Dedifferentiated amniotic fluid mesenchymal stem cell (primary cell): ENCODE data around the gene RARRES2.

Experiments
- DNase-seq: peaks from one replicate; pipeline ENCODE4 v3.0.0-alpha.2; 2016; ENCODE audit errors: extremely low spot score

The RARRES2 gene

DNA sequence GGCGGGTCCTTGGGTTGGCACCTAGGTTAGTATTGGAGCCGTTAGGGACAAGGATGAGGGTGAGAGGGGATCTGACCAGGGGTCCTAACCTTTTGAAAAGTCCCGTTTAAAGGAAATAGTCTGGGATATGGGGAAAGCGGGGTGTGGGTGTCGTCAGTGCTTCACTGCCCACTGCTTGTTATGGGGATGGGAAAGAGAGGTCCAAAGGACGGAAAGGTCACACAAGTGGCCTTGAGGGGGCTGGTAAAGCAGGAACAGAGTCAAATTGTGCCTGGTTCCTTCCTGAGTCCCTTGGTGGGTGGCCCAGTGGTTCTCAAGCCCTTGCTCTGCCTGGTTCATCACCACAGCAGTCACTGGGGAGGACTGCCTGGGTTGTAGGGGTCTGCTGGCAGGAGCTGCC, 35.1 kb upstream of the RARRES2 start:
- DNase-seq: no peak

DNA sequence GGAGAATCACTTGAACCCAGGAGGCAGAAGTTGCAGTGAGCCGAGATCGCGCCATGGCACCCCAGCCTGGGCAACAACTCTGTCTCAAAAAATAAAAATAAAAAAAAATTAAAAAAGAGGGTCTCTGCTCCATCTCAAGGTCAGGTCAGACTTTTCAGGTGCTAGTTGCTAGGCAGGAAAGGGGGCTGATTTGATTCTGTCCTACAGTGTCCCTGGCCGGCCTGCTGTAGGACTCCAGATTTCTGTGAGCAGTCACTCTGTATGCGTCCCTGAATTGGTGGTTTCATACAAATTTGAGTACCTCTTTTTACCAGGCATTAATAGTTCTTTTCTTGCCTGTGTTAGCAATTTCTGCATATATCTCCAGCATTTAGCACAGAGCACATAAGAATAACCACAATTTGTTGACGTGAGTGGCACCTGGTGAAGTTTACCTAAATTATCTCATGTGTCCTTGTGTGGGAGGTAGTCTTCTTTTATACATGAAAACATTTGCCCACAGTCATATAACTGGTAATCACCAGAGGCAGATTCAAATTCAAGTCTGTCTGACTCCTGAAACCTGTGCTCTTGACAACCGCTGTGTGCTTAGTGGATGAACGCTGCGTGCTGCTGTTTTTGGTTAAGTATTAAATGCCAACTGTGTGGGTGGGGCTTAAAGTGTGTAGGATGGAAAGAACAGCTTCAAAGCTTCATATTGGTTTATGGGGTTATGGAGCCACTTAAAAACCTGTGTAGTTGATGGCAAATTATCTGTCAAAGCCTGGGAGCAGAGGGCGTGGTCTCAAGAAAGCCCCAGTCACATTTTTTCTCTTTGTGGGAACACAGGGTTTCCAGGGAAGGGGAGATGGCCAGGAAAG, 34.5 kb upstream of the RARRES2 start:
- DNase-seq: no peak

DNA sequence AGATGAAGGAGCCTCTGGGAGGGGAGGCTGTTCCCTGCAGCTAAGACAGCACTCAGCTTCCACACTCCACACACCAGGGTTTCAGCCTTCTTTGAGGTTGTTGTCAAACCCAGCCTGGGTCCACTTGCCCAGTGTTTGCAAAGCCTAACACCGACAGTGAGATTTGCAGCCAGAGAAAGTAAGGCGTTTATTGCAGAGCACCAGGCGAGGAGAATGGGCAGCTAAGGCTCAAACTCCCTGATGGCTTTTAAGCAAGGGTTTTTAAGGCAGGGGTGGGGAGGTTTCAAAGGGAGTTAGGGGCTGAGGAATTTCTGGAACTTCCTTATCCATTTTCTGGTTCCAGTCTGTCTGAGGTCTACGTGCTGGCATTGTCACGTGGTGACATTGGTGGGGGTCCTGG, 33.0 kb upstream of the RARRES2 start:
- DNase-seq: no peak

- DNase-seq: no peak
These were observed 32.6 kb upstream of the RARRES2 start for GRCh38 chr7:150374026-150374425.

DNA sequence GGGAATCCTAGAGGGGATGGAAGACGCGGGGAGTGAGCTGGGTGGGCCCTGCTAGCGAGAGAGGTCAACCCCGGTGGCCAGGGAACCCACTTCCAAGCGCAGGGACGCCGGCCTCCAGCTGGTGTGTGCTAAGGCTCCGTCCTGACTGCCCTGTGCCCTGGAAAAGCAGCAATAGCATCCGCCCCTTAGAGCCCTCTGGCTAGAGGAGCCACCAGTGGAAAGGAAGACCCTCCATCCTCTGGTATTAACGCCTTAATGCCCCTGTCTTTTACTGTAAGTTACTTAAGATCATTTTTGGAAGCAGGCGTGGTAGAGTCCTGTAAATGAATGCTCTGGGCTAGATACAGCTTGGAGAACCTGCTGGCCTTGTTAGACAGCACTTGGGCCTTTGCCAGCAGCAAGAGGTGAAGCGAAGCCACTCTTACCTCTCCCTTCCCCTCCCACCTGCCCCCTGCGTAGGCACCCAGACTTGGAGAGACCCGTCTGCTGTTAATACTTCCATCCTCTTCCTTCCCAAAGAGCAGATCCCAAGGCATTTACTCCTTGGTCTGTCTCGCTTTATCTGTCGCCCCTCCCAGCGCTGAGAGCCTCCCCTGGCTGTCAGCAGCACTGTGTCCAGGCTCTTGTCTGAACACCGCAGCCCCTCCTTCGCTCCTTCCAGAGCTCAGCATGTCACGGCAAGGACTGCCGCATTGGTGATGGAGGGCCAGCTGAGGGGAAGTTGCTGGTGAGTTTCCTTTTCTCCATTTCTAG, 31.8 kb upstream of the RARRES2 start:
- no peak for DNase-seq

GRCh38 chr7:150372271-150373048, 31.0 kb upstream of the RARRES2 start:
- no peak for DNase-seq

- no peak for DNase-seq
These were observed 30.5 kb upstream of the RARRES2 start for GRCh38 chr7:150371996-150372270.

DNA sequence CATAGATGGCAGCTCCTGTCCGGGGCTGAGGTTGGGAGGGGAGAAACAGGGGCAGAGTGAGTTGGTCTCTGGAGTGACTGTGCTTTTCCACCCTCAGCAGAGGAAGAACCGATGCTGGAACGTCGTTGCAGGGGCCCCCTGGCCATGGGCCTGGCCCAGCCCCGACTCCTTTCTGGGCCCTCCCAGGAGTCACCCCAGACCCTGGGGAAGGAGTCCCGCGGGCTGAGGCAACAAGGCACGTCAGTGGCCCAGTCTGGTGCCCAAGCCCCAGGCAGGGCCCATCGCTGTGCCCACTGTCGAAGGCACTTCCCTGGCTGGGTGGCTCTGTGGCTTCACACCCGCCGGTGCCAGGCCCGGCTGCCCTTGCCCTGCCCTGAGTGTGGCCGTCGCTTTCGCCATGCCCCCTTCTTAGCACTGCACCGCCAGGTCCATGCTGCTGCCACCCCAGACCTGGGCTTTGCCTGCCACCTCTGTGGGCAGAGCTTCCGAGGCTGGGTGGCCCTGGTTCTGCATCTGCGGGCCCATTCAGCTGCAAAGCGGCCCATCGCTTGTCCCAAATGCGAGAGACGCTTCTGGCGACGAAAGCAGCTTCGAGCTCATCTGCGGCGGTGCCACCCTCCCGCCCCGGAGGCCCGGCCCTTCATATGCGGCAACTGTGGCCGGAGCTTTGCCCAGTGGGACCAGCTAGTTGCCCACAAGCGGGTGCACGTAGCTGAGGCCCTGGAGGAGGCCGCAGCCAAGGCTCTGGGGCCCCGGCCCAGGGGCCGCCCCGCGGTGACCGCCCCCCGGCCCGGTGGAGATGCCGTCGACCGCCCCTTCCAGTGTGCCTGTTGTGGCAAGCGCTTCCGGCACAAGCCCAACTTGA, 29.9 kb upstream of the RARRES2 start:
- no peak for DNase-seq

DNA sequence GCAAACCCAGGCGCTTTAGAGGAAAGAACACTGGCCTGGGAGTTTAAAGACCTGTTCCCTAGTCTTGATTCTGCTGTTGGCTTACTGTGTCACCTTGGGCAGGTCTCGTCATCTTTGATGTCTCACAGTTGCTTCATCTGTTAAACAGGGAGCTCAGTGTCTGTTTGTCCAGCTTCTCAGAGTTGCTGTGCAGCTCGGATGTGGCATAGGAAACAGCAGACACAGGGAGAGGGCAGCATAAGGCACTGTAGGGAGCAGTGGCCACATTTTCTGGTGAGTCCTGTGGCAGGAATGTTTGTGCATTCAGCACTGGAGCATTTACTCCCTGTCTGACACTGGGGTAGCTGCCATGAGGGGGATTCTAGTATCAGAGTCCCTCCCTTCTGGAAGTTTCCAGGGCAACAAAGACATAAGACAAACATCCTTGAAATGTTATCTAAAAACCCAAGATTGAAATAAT, 29.2 kb upstream of the RARRES2 start:
- peak; percentile 51 for DNase-seq

- no peak for DNase-seq
These were observed 28.5 kb upstream of the RARRES2 start for GRCh38 chr7:150369748-150370501.

DNA sequence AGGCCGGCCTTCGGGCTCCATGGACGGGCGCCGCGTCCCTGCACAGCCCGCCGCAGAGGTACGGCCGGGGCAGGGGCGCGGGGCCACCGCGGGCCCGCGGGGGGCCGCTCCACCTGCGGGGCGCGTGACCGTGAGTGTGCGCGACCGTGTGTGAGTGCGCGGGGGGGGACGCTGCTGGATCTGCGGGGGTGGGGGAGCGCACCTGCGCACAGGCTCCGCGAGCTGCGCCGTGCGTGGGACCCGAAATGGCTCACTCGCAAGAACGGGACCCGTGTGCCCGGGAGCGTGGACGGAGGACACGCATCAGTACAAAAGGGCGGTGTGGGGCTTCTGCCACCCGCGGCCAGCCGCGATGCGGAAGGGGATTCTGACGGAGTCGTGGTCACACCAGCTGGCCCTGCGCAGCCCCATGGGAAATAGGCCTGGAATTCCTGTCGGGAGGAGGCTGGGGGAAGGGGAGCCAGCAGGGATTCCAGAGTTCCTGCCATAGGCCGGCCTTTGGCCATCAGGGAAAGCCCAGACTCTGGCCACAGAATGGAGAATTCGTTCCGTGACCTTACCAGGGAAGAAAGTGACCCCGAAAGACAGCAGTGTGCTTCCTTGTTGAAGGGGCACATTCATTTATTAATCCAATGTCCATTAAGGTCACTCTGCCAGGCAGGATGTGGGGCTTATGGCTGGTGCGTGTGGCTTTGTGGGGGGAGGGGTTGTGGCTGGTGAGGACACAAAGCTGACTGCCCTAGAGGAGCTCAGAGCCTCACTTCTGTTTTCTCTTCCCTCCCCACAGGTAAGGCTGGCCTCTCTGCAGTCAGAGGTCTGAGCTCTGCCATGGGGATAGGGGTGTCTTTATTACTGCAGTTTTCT, 27.7 kb upstream of the RARRES2 start:
- peak; percentile 38 for DNase-seq

GRCh38 chr7:150368096-150368883, 26.9 kb upstream of the RARRES2 start, which contains the start of gene REPIN1:
Gene REPIN1, plus strand, starts transcription at chr7:150368822. Its CDS starts 890 bp downstream, at chr7:150369712.
- DNase-seq: peak; percentile 60

DNA sequence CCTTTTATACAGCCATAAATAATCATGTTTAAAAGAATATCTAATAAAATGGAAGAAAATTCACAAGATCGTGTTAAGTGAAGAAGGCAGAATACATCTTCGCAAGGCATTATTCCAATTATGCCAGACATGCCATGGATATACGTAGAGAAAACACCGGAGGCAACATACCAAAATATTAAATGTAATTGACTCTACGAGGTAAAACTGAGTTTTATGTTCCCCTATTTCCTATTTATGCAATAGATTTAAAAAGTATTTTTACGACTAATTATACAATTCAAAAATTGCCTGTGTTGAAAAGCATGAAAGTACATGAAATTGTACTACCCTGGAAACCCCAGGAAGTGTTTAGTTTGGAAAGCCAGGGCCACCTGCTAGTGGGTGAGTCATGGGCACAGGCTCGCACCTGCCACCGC, 26.3 kb upstream of the RARRES2 start:
- no peak for DNase-seq

- no peak for DNase-seq
These were observed 24.4 kb upstream of the RARRES2 start for GRCh38 chr7:150365673-150366398.

GRCh38 chr7:150365194-150365593, 23.8 kb upstream of the RARRES2 start:
- no peak for DNase-seq

- DNase-seq: no peak
These were observed 22.4 kb upstream of the RARRES2 start for GRCh38 chr7:150363872-150364271.

DNA sequence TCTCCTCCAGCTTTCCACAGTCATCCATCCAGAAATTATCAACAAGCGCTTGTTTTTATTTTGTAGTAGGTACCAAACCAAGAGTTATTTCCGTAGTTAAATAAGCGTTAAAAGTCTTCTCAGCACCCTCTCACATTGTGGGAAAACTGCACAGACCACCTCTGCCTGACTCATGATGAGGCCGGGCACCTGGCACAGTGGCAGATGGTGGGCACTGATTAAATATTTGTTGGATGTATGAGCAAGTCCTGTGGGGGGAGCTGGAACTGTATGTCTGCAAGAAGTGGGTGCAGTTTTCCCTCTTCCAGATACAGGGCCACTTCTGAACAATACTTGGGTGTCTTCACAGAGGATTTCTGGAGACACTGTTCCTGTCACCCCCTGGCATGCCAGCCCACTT, 21.9 kb upstream of the RARRES2 start:
- DNase-seq: no peak
